Kidney capillary endothelial cell (primary cell): Measurements from ENCODE around the gene PRRX1.

Source experiments
- DNase-seq: peaks from one replicate; pipeline ENCODE4 v3.0.0-alpha.2; 2018; ENCODE audit warnings: low spot score

PRRX1 gene

DNA sequence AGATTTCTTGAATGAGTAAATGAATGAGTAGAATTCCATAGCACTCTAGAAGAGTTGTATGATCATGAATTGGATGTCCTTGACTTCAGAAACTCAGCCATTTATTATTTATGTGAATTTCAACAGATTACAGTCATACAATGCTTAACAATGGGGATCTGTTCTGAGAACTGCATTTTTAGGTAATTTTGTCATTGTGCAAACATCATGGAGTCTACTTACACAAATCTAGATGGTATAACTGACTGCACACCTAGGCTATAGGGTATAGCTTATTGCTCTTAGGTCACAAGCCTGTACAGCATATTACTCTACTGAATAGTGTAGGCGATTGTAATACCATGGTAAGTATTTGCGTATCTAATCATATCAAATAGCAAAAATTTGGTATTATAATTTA, 59.6 kb downstream of the PRRX1 start:
- DNase-seq: no peak

- DNase-seq: no peak
Measured at GRCh38 chr1:170725326-170725725, 61.4 kb downstream of the PRRX1 start.

DNA sequence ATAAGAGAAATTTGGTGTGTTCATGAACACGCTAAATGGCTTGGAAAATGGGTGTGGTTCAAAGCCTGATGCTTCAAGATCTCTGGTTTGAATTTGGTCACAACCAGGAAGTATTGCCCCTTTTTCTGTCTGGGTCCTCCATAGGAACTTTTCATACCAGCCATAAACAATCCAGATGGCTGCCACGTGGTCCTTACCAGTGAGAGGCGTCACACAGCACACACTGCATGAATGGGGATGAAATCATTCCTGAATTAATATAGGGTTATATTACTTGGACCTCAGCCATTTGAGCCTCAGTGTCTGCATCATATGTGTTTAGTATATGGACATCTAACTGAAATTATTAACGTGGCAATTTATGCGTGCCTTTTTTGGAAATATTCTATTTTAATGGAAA, 64.0 kb downstream of the PRRX1 start:
- no peak for DNase-seq

DNA sequence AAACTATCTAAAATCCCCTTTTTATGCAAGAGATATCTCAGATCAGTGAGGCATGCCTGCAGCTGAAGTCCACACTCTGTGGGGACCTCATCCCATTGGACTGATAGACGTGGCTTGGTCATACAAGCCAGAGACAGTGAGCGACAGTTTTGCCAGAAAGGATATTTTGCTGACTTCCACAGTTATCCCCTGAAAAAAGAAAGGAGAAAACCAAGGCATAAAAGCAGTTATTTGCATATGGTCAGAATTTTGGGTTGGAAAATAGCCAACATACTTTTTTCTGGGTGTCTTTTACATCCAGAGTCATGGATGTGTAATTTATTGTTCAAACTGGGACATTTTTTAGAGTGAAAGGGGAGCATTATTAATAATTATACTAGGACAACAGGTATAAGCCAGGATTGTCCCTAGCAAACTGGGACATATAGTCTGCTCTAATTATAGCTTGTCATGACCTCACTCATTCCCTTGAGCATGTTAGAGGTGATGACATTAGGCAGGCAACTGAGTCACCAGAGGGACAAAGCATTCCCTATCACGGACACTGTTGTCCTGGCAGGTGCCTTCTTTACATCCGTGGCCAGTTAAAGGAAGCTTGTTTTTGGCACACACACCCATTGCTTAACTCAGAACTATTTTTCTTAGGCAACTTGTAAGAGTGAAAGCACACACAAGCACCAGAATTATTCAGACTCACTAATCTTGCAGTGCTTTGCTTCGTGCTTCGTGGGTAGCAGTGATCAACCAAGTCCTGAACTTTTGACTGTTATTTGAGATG, 65.5 kb downstream of the PRRX1 start:
- DNase-seq: no peak

DNA sequence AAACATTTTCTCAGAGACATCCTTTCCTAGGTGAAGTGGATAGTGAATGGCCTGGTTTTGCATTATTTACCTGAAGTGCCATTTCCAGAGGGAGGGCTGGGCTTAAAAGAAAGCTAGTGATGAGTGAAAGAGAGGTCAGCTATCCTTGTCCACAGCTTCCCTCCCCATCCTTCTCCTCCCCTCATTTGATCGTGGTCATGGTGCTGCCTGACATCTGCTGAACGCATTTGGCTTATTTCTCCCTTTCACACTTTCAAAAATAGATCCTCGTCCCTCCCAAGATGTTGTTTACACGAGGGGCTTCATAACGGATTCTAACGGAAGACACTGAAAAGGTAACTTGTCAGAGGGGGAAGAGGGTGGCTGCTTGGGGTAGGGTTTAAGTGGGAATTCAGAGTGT, 66.1 kb downstream of the PRRX1 start:
- DNase-seq: no peak

GRCh38 chr1:170730438-170730837, 66.5 kb downstream of the PRRX1 start:
- peak; percentile 9 for DNase-seq

DNA sequence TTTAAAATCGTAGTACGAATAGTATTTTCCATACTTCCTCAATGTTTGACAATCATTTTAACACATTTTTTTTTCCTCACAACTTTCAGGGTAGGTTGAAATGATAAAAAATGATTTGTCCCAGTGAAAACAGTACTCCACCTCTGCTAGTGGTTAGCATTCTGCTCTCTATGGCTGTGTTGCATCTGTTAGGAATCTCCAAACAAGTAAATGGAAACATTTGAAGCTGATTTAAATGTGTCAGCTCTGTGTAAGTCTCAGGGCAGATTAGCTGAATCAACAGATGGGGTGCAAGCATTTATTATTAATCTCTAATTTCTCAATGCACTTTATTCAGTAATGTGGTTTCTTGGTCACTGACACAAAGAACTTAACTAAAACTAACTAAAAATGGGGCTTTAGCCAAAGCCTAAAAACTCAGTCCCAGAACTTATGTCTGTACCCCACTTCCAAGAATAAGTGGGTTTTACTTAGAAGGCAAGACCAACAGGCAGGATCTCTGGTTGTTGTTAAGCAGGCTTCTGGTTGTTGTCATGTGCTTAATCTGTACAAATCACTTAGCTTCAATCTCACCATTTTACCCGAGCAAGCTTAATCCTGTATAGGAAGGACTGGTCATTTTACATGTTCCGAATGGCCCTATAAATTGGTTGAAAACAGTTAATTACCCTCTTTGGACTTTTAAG, 67.8 kb downstream of the PRRX1 start:
- no peak for DNase-seq

GRCh38 chr1:170732252-170732588, 68.3 kb downstream of the PRRX1 start:
- DNase-seq: no peak

DNA sequence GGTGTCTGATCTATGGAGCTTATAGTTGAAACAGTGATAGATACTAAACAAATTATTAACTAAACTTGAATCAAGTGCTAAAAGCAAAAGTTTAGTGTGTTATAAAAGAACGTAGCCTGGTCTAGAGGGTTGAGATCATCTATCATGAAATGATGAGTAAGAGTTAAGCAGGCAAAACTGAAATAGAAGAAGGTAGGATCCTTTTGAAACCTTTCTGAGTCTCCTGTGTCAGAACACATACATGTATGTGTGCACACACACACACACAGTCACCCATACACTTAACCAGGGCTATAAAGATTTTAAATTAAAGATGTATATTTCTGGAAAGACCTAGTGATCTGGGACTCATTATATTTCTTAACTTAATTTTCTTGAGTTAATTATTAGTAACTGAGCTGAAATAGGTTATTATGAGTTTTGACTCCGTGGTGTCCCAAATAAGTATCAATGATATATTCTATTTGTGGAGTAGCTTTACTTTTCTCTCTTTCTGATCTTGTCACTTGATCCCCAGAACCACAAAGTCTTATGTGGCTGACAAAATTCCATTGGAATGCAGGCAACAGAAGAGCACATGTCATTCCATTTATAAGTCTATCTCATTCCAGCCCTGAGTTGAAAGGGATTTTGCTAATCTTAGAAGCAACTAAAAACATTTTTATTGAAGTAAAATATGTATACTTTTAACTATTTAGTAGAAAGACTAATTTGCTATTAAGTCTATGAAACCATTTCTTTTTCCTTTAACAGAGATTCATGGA, 70.7 kb downstream of the PRRX1 start:
- DNase-seq: no peak

DNA sequence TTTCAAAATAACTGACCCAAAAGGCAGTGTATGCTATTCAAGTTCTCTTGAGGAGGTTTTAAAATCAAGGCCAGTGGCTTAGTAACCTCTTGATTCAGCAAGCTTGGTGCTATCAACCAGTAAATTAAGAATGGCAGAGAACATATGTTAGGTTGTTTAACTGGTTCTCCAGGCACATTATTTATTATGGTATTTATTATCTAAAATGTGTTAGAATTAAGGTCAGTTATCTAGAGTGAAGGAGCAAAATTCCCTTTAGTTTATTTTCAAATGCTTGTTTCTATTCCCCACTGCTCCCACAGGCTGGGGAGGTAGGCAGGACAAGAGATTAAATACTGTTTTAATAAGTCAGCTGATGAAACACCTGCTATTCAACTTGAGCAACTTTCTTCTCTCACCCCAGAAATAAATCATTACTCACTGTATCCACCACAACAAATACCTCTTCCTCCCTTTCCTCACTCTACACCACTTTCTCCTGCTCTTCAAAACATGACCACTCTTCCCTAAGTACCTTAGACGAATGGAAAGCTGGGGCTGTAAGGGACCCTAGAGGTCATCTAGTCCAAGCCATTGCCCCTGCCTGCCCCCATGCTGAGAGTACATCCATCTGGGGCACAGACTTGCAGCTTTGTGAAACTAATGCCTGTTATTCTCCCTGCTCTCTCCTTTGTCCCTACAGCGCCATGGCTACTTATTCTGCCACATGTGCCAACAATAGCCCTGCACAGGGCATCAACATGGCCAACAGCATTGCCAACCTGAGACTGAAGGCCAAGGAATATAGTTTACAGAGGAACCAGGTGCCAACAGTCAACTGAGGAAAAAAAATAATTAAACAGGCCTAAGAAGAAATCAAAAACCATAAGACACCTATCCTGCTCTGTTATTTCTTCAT, 71.7 kb downstream of the PRRX1 start:
- no peak for DNase-seq

- DNase-seq: no peak
Measured at GRCh38 chr1:170739803-170740202, 75.9 kb downstream of the PRRX1 start.

- no peak for DNase-seq
Measured at GRCh38 chr1:170741678-170742077, 77.7 kb downstream of the PRRX1 start.

- DNase-seq: no peak
Measured at GRCh38 chr1:170742600-170742999, 78.7 kb downstream of the PRRX1 start.

DNA sequence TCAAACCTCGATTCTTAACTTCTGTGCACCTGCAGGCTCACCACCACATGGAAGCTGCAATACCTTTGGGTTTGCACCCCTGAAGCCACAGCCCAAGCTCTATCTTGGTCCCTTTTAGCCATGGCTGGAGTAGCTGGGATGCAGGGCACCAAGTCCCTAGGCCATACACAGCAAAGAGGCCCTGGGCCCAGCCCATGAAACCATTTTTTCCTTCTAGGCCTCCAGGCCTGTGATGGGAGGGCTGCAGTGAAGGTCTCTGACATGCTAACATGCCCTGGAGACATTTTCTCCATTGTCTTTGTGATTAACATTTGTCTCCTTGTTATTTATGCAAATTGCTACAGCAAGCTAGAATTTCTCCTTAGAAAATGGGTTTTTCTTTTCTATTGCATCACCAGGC, 79.2 kb downstream of the PRRX1 start:
- DNase-seq: no peak

GRCh38 chr1:170749549-170749948, 85.6 kb downstream of the PRRX1 start:
- no peak for DNase-seq

DNA sequence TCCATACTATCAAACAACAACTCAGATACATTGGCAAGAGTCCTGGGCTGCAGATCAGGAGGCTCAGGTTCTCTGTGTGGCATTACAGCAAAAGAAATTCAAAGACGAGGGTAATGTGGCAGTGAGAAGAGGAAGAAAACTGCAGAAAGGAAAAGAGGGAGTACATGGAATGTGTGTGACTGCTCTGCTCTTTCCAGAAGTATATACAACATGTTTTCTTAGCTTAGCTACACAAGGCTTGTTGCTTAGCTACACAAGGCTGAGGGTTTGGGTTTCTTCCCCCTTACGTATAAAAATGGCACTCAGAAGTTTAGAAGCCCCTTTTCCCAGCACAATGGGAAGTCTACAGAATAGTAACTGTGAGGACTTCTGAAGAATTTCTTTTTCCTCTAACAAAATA, 86.0 kb downstream of the PRRX1 start:
- DNase-seq: no peak

- DNase-seq: no peak
Measured at GRCh38 chr1:170755795-170756194, 91.9 kb downstream of the PRRX1 start.

DNA sequence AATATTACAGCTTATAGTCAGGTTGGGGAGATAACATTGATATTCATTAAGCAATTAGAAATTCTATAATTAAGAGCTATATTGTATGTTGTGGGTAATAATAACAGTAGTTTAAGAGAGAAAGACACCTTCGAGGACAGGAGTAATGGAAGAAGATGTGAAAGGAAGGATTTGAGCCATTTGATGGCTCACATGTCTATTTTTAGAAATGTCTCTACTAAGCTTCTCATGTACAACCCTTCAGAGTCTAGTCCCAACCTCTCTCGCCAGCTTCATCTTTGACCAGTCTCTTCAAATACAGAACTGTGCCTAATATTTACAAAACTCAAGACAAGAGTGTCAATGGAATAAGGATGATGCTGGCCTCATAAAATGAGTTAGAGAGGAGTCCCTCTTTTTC, 95.1 kb downstream of the PRRX1 start:
- DNase-seq: no peak

DNA sequence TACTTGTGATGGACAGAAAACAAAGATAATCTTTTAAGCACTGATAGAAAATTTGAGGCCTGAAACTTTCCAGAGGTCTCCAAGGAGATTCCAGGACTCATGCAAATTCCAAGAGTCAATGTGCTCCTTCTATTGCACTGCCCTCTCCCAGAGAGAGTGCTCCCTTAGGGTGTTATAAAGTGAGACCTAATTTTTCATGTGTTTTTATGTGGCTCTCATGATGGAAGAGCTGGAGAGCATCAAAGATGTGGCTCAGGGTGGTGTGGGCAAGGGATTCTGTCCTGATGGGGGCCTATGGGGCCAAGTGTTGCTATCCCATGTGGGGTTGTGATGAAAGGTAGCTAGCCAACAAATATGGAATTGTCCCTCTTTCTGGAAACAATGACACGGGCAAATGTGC, 101.3 kb downstream of the PRRX1 start:
- DNase-seq: no peak

GRCh38 chr1:170765712-170766330, 101.9 kb downstream of the PRRX1 start:
- peak; percentile 2 for DNase-seq

- DNase-seq: no peak
Measured at GRCh38 chr1:170768929-170769328, 105.0 kb downstream of the PRRX1 start.

GRCh38 chr1:170769691-170770090, 105.8 kb downstream of the PRRX1 start:
- DNase-seq: no peak
